Measurements from ENCODE around the gene RAB10. TPM values are rescaled to one million over a fixed set of nuclear protein-coding genes. Genes with fewer than 3 reads are reported as not detected.
A peak's percentile ranks its signal among the peaks of the same experiment; 100 is the strongest.
"Not testable (repeated sequence)": the region's sequence is repeated elsewhere in the genome, so short reads cannot be mapped to it uniquely, and the experiment has no call there.

Gene RAB10
- total RNA-seq, 1 donor from 2014 or later = 455 TPM

- no peak for ATAC-seq
Measured at GRCh38 chr2:26099933-26100332, 66.0 kb downstream of the RAB10 start.

- no peak for ATAC-seq
Measured at GRCh38 chr2:26100384-26100783, 66.5 kb downstream of the RAB10 start.

- ATAC-seq = no peak
Measured at GRCh38 chr2:26103752-26104151, 69.9 kb downstream of the RAB10 start.

- not testable (repeated sequence) for ATAC-seq
Measured at GRCh38 chr2:26108701-26109100, 74.8 kb downstream of the RAB10 start.

- ATAC-seq = no peak
Measured at GRCh38 chr2:26112201-26112600, 78.3 kb downstream of the RAB10 start.

GRCh38 chr2:26114151-26114550 is 80.3 kb downstream of the RAB10 start:
- ATAC-seq = no peak

- peak; percentile 48 for ATAC-seq
Measured at GRCh38 chr2:26118682-26119081, 84.8 kb downstream of the RAB10 start.

GRCh38 chr2:26119521-26119920 is 85.6 kb downstream of the RAB10 start:
- ATAC-seq = no peak

DNA sequence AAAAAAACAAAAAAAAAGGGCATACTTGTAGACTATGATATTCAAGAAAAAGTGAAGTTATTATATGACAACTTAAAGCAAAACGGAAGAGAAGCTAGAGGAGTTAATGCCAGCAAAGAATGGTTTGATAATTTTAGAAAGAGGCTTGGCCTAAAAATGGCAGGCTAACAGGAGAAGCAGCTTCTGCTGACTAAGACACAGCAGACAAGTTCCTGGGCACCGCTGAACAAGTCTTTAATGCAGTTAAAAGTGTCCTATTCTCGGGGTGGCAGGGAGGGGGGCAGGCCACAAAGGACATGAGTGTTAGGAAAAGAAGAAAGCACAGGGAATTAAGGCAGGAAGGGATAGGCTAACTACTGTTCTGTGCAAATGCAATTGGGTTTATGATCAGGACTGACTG is 88.7 kb downstream of the RAB10 start:
- ATAC-seq = no peak

- ATAC-seq = no peak
Measured at GRCh38 chr2:26123426-26123825, 89.5 kb downstream of the RAB10 start.

DNA sequence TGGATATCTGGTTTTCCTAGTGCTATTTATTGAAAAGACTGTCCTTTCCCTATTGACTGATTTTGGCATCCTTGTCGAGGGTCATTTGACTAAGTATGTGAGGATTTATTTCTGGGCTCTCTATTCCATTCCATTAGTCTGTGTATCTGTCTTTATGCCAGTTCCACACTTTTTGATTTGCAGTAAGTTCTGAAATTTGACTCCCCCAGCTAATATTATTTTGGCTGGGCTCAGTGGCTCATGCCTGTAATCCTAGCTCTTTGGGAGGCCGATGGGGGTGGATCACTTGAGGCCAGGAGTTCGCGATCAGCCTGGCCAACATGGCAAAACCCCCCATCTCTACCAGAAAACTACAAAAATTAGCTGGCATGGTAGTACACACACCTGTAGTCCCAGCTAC is 92.2 kb downstream of the RAB10 start:
- no peak for ATAC-seq

DNA sequence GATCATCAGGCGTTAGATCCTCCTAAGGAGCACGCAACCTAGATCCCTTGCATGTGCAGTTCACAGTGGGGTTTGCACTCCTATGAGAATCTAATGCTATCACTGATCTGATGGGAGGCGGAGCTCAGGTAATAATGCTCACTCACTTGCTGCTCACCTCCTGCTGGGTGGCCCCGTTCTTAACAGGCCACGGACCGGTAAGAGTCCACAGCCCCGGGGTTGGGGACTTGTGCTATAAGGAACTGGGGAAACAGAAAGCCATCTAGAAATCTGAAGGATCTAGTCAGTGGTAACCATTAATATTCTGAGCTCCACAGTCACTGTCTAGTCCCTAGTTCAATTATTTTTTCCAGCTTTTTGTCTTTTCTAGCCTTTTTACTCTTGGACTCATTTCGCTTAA is 94.3 kb downstream of the RAB10 start:
- no peak for ATAC-seq

- ATAC-seq = no peak
Measured at GRCh38 chr2:26130763-26131162, 96.9 kb downstream of the RAB10 start.

DNA sequence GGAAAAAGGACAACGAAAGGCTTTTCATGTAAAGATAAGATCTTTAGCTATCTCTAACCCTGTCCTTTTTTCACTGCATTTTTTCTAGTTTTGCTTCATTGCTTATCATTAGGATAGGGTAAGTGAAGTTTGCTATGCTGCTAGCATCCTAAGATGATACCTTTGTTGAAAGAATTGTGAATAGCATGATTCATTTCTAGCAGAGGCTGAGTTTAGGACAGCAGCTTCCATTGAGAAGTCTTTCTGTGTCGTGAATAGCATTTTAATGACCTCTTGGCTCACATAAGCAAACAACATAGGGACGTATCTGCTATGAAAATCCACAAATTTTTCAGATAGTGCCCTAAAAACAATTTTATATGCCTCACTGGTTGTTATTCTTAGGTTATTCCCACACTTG is 102.6 kb downstream of the RAB10 start:
- no peak for ATAC-seq

- peak; percentile 33 for ATAC-seq
Measured at GRCh38 chr2:26139269-26140183, 105.6 kb downstream of the RAB10 start.

DNA sequence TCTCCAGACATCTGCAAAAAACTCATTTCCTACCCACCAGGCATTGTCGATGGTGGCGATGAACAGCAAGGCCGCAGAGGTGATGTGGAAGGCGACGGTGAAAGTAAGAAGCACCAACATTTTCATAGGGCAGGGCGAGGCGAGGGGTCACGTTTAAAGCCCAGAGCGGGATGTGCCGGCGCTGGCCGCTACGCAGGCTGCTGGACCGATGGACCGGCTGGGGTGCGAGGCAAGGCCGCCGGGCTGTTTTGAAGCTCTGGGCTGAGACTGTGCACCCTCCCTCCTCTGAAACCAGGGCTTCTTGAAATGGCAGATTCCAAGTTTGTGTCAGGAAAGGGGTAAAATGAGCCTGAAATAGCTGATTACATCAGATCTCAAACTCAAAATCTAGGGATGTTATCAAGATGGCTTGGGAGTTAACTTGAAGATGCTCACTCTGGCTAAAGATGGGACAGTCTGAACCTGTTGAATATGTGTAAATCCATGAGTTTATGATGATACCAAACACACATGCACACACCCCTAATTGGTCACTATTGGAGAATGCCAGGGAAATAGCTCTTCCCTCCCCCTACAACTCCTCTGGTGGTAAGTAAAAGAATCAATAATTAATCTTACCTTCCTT is 107.4 kb downstream of the RAB10 start:
- ATAC-seq = peak; percentile 8

GRCh38 chr2:26144031-26144430 is 110.1 kb downstream of the RAB10 start:
- no peak for ATAC-seq

GRCh38 chr2:26144953-26145680 is 111.2 kb downstream of the RAB10 start:
- peak; percentile 23 for ATAC-seq

DNA sequence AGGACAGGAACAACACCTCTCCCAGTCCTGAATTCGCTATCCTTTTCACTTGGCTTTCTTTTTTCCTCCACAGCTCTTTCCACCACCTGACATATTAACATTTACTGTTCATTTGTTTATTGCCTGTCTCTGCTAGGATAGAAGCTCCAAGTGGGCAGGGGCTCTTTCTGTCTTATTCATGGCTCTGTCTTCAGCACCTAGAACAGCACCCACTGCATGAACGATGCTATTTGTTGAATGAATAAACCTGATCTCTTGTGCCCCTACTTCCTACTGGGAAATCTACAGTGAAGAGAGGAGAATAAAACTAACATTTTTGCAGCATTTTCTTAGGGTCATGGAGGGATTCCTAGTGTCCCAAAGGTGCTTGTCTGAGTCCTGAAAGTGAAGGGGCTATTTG is 114.6 kb downstream of the RAB10 start:
- ATAC-seq = no peak

DNA sequence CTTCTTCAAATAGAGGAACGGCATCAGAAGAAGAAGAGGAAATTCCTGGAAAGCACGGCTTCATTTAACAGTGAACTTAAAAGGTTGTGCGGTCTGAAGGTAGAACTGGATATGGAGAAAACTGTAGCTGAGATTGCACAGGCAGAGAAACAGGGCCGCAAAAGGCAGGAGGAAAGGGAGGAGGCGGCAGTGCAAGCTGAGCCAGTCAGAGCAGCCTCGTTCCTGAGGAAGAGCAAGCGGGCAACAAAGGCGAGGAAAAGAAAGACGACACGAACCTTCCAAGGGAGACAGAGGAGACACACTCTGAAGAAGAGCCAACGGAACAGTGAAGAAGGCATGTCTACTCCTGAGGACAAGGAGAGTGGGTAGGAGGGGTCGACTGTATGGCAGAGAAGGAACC is 116.4 kb downstream of the RAB10 start:
- ATAC-seq = no peak

GRCh38 chr2:26157580-26157979 is 123.7 kb downstream of the RAB10 start:
- ATAC-seq = no peak

DNA sequence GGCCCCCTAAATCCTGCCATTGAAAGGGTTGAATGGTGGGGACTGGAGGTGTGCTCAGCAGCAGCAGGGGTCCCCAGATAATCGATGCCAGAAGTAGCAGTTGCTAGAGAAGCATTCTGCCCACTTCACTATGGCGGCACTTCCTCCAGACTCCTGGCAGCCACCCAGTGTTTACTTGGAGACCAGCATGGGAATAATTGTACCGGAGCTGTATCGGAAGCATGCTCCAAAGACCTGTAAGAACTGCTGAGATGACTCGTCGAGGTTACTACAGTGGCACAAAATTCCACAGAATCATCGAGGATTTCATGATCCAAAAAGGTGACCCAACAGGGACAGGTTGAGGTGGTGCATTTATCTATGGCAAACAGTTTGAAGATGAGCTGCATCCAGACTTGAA is 128.0 kb downstream of the RAB10 start:
- ATAC-seq = no peak

DNA sequence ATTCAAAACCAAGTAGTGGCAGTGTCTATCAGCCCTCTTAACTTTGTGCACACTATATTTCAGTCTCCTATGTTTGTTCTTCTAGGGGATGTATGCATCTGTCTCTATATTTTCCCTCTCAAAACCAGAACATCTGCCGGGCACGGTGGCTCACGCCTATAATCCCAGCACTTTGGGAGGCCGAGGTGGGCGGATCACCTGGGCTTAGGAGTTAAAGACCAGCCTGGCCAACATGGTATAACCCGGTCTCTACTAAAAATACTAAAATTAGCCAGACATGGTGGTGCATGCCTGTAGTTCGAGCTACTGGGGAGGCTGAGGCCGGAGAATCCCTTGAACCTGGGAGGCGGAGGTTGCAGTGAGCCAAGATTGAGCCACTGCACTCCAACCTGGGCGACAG is 129.1 kb downstream of the RAB10 start:
- no peak for ATAC-seq

Measured in esophagus mucosa (tissue), 1 donor.